MM.1S (cell line): ENCODE data around the gene TIMM17A.

Source experiments
- DNase-seq: peaks from one replicate; pipeline ENCODE4 v3.0.0-alpha.2; 2015
- H2AFZ ChIP-seq: fragments of 300-600 bp; sonication (generic); 2 replicates; pipeline ENCODE4 v1.6.0; 2016; ENCODE audit warnings: antibody characterized with exemption, low read length
- H3F3A ChIP-seq: fragments of 300-600 bp; sonication (generic); 2 replicates; pipeline ENCODE4 v1.6.1; 2016; ENCODE audit warnings: mild to moderate bottlenecking, antibody characterized with exemption, low read length, moderate library complexity, mixed read lengths; ENCODE audit not compliant: insufficient read depth
- H3K27ac ChIP-seq: fragments of 300-600 bp; sonication (generic); 2 replicates; pipeline ENCODE4 v1.5.1; 2016; ENCODE audit warnings: mild to moderate bottlenecking, low read length
- H3K27me3 ChIP-seq: fragments of 300-600 bp; sonication (generic); replicated peaks from 2 replicates; pipeline ENCODE4 v1.6.0; 2016; ENCODE audit warnings: low read length; ENCODE audit not compliant: insufficient read depth
- H3K36me3 ChIP-seq: fragments of 300-600 bp; sonication (generic); replicated peaks from 2 replicates; pipeline ENCODE4 v1.6.1; 2016; ENCODE audit warnings: mild to moderate bottlenecking, low read length, mixed read lengths; ENCODE audit not compliant: insufficient read depth
- H3K4me1 ChIP-seq: fragments of 300-600 bp; sonication (generic); 2 replicates; pipeline ENCODE4 v1.6.1; 2016; ENCODE audit warnings: low read length, mixed read lengths
- H3K4me2 ChIP-seq: fragments of 300-600 bp; sonication (generic); 2 replicates; pipeline ENCODE4 v1.6.0; 2016; ENCODE audit warnings: low read depth, low read length
- H3K4me3 ChIP-seq: fragments of 300-600 bp; sonication (generic); 2 replicates; pipeline ENCODE4 v1.5.1; 2016; ENCODE audit warnings: low read length, mixed read lengths
- H3K79me2 ChIP-seq: fragments of 300-600 bp; sonication (generic); 2 replicates; pipeline ENCODE4 v1.6.1; 2016; ENCODE audit warnings: mixed run types, low read length, mixed read lengths
- H3K9ac ChIP-seq: fragments of 300-600 bp; sonication (generic); 2 replicates; pipeline ENCODE4 v1.6.1; 2016; ENCODE audit warnings: low read length, mixed read lengths
- H3K9me2 ChIP-seq: fragments of 300-600 bp; sonication (generic); replicated peaks from 2 replicates; pipeline ENCODE4 v1.6.1; 2016; ENCODE audit warnings: mild to moderate bottlenecking, low read length, mixed read lengths; ENCODE audit not compliant: insufficient read depth
- H3K9me3 ChIP-seq: fragments of 300-600 bp; sonication (generic); replicated peaks from 2 replicates; pipeline ENCODE4 v1.6.1; 2016; ENCODE audit warnings: mild to moderate bottlenecking, low read length, mixed read lengths; ENCODE audit not compliant: insufficient read depth
- H4K20me1 ChIP-seq: fragments of 300-600 bp; sonication (generic); 2 replicates; pipeline ENCODE4 v1.6.1; 2016; ENCODE audit warnings: mild to moderate bottlenecking, low read length, moderate library complexity, mixed read lengths; ENCODE audit not compliant: insufficient read depth
- CTCF ChIP-seq: fragments of 300-600 bp; sonication (generic); IDR thresholded peaks from 2 replicates; pipeline ENCODE4 v1.5.1; 2016; ENCODE audit warnings: antibody characterized with exemption, low read length, mixed read lengths
- EZH2 ChIP-seq: fragments of 300-600 bp; sonication (generic); optimal IDR thresholded peaks from 2 replicates; pipeline ENCODE3; 2017; ENCODE audit warnings: low read depth, mild to moderate bottlenecking, antibody characterized with exemption, low read length, mixed read lengths
- EZH2phosphoT487 ChIP-seq: fragments of 300-600 bp; sonication (generic); IDR thresholded peaks from 2 replicates; pipeline ENCODE4 v1.6.1; 2018; ENCODE audit warnings: antibody characterized with exemption, low read length

TIMM17A gene

GRCh38 chr1:201968202-201968925 is 13.1 kb downstream of the TIMM17A start:
- Histone ChIP-seq H3K9me3 (no peaks in the 10 kb centered on the region), H3K4me2 (no peak overlapping the region), H3K36me3 (peaks cover 35% of the 10 kb centered on the region), H3F3A (peaks cover 29% of the 10 kb centered on the region), H3K27me3 (no peaks in the 10 kb centered on the region), H2AFZ (no peak overlapping the region), H3K4me3 (no peak overlapping the region), H3K4me1 (peaks cover 29% of the 10 kb centered on the region), H3K27ac (no peak overlapping the region), H3K9me2 (no peaks in the 10 kb centered on the region), H4K20me1 (peaks cover 3% of the 10 kb centered on the region; the same call in 1 of the 2 replicates), H3K79me2 (peaks cover 25% of the 10 kb centered on the region), H3K9ac (no peak overlapping the region)
- no peak for DNase-seq
- TF ChIP-seq CTCF (no peak), EZH2 (no peak), EZH2phosphoT487 (no peak)

- Histone ChIP-seq H3K4me1 (peaks cover 29% of the 10 kb centered on the region), H2AFZ (no peak overlapping the region), H3K4me3 (no peak overlapping the region), H4K20me1 (peaks cover 3% of the 10 kb centered on the region; the same call in 1 of the 2 replicates), H3K79me2 (peaks cover 11% of the 10 kb centered on the region), H3K36me3 (peaks cover 22% of the 10 kb centered on the region), H3K9me2 (no peaks in the 10 kb centered on the region), H3K9ac (no peak overlapping the region), H3K9me3 (no peaks in the 10 kb centered on the region), H3K27me3 (no peaks in the 10 kb centered on the region), H3K4me2 (no peak overlapping the region), H3F3A (peaks cover 29% of the 10 kb centered on the region), H3K27ac (no peak overlapping the region)
- DNase-seq: no peak
- no peak for TF ChIP-seq EZH2
- no peak for TF ChIP-seq EZH2phosphoT487
- no peak for TF ChIP-seq CTCF
These were observed 15.2 kb downstream of the TIMM17A start for GRCh38 chr1:201970334-201971159.

- no peak for TF ChIP-seq EZH2phosphoT487
- no peak for TF ChIP-seq EZH2
- no peak for TF ChIP-seq CTCF
- Histone ChIP-seq H3K4me1 (peaks cover 9% of the 10 kb centered on the region), H3K9me2 (no peaks in the 10 kb centered on the region), H3K4me2 (peak overlapping the region; percentile 84), H3K9me3 (no peaks in the 10 kb centered on the region), H2AFZ (peak overlapping the region; percentile 57), H3K4me3 (peak overlapping the region; percentile 76), H3K79me2 (peaks cover 38% of the 10 kb centered on the region), H3K27ac (no peak overlapping the region), H3K36me3 (no peaks in the 10 kb centered on the region), H3K27me3 (no peaks in the 10 kb centered on the region), H3K9ac (no peak overlapping the region), H3F3A (peaks cover 3% of the 10 kb centered on the region; the same call in 1 of the 2 replicates), H4K20me1 (no peaks in the 10 kb centered on the region)
- DNase-seq: no peak
These were observed 26.8 kb downstream of the TIMM17A start for GRCh38 chr1:201982082-201982622.
